Activated CD8-positive, alpha-beta T cell treated with anti-CD3 and anti-CD28 coated beads for 36 hours (primary cell): ENCODE measurements around the gene USH1G. TPM values are rescaled to one million over a fixed set of nuclear protein-coding genes. Genes with fewer than 3 reads are reported as not detected.
A peak's percentile ranks its signal among the peaks of the same experiment; 100 is the strongest.

Source experiments
- ATAC-seq: fragments of 200-7000 bp; cut with Tn5 transposase; one replicate; pipeline ENCODE4 v1.10.0; 2021; ENCODE audit warnings: mild to moderate bottlenecking, moderate library complexity
- CTCF ChIA-PET: fragments of 350-600 bp; sonication (Branson Sonifier 250); formaldehyde crosslinking; loops from one replicate; lab custom pipeline; 2021; ENCODE audit warnings: antibody characterized with exemption; lab: Charles Lee
- POLR2A ChIA-PET: fragments of 350-600 bp; sonication (Branson Sonifier 250); formaldehyde crosslinking; loops from one replicate; lab custom pipeline; 2021; ENCODE audit warnings: antibody characterized with exemption; lab: Charles Lee
- DNase-seq: peaks from one replicate; pipeline ENCODE4 v3.0.0-alpha.2; 2020
- H3K27ac Mint-ChIP-seq: one replicate; pipeline ENCODE4 v1.8.0; 2021; ENCODE audit warnings: mild to moderate bottlenecking, mixed read lengths
- H3K27me3 Mint-ChIP-seq: one replicate; pipeline ENCODE4 v1.8.0; 2021; ENCODE audit warnings: mixed read lengths
- H3K36me3 Mint-ChIP-seq: one replicate; pipeline ENCODE4 v1.8.0; 2021; ENCODE audit warnings: low read depth, mixed read lengths
- H3K4me1 Mint-ChIP-seq: one replicate; pipeline ENCODE4 v1.8.0; 2021; ENCODE audit warnings: low read depth, mixed read lengths
- H3K4me3 Mint-ChIP-seq: one replicate; pipeline ENCODE4 v1.8.0; 2021; ENCODE audit warnings: mild to moderate bottlenecking, moderate library complexity, mixed read lengths
- H3K9me3 Mint-ChIP-seq: one replicate; pipeline ENCODE4 v1.8.0; 2021; ENCODE audit warnings: mixed read lengths
- CTCF ChIP-seq: fragments of 200-600 bp; IDR thresholded peaks from one replicate; pipeline ENCODE4 v1.8.0; 2022; ENCODE audit warnings: antibody characterized with exemption, mild to moderate bottlenecking
- intact Hi-C: fragments of 100-400 bp; cut with micrococcal nuclease; formaldehyde crosslinking; loops from one replicate; pipeline ENCODE4 v1.10.0; 2022
- total RNA-seq, 2 experiments: library from RNA; stranded (reverse); gene quantifications; one replicate each; pipeline ENCODE4 v1.2.3, GENCODE V29; 2021

The USH1G gene
- total RNA-seq, 2 experiments from 2014 or later = not detected

- H3K9me3 Mint-ChIP-seq = no peaks in the 10 kb centered on the region
- ATAC-seq (no peak), DNase-seq (no peak)
- CTCF ChIA-PET = interaction anchor here (1.4 kb wide), 1 partner anchor 23 kb away, joined by 6 read pairs; no protein-coding TSS in a partner anchor
- intact Hi-C loops = no loop called here
- no peaks in the 10 kb centered on the region for H3K4me1 Mint-ChIP-seq
- no peaks in the 10 kb centered on the region for H3K36me3 Mint-ChIP-seq
- POLR2A ChIA-PET = no interaction called here
- no peak for TF ChIP-seq CTCF
- H3K4me3 Mint-ChIP-seq = no peak overlapping the region
- H3K27ac Mint-ChIP-seq = no peak overlapping the region
- H3K27me3 Mint-ChIP-seq = peaks cover 56% of the 10 kb centered on the region
Observed at GRCh38 chr17:74935048-74935447, 12.0 kb upstream of the USH1G start.

GRCh38 chr17:74930535-74931036 is 7.5 kb upstream of the USH1G start:
- no peak for TF ChIP-seq CTCF
- intact Hi-C loops = no loop called here
- no peak overlapping the region for H3K4me3 Mint-ChIP-seq
- DNase-seq = no peak
- POLR2A ChIA-PET = no interaction called here
- no peaks in the 10 kb centered on the region for H3K36me3 Mint-ChIP-seq
- no peaks in the 10 kb centered on the region for H3K9me3 Mint-ChIP-seq
- CTCF ChIA-PET = interaction anchor here (0.8 to 2.1 kb wide), 3 partner anchors 27 to 30 kb away, joined by 3 to 5 read pairs (median 3); no protein-coding TSS in a partner anchor
- ATAC-seq = no peak
- H3K27ac Mint-ChIP-seq = no peak overlapping the region
- peaks cover 39% of the 10 kb centered on the region for H3K27me3 Mint-ChIP-seq
- no peaks in the 10 kb centered on the region for H3K4me1 Mint-ChIP-seq

GRCh38 chr17:74928786-74929185 is 5.7 kb upstream of the USH1G start:
- ChIA-PET CTCF (interaction anchor here (1.5 to 1.7 kb wide), 2 partner anchors 29 to 33 kb away, joined by 5 to 6 read pairs; no protein-coding TSS in a partner anchor), POLR2A (no interaction called here)
- DNase-seq (no peak), ATAC-seq (no peak)
- peaks cover 5% of the 10 kb centered on the region for H3K4me1 Mint-ChIP-seq
- intact Hi-C loops = no loop called here
- no peaks in the 10 kb centered on the region for H3K36me3 Mint-ChIP-seq
- H3K4me3 Mint-ChIP-seq = no peak overlapping the region
- H3K27me3 Mint-ChIP-seq = peaks cover 41% of the 10 kb centered on the region
- no peak for TF ChIP-seq CTCF
- H3K9me3 Mint-ChIP-seq = no peaks in the 10 kb centered on the region
- no peak overlapping the region for H3K27ac Mint-ChIP-seq

GRCh38 chr17:74925242-74925641 is 2.2 kb upstream of the USH1G start:
- ChIA-PET CTCF (interaction anchor here (1.0 to 9.3 kb wide), 4 partner anchors 33 to 74 kb away, joined by 3 to 73 read pairs (median 26); no protein-coding TSS in a partner anchor), POLR2A (interaction anchor here (1.5 kb wide), 1 partner anchor 12 kb away, joined by 3 read pairs; no protein-coding TSS in a partner anchor)
- peaks cover 40% of the 10 kb centered on the region for H3K27me3 Mint-ChIP-seq
- H3K9me3 Mint-ChIP-seq = no peaks in the 10 kb centered on the region
- ATAC-seq = no peak
- DNase-seq = no peak
- H3K4me1 Mint-ChIP-seq = peaks cover 10% of the 10 kb centered on the region
- no peak for TF ChIP-seq CTCF
- no peak overlapping the region for H3K27ac Mint-ChIP-seq
- intact Hi-C loops = no loop called here
- no peaks in the 10 kb centered on the region for H3K36me3 Mint-ChIP-seq
- no peak overlapping the region for H3K4me3 Mint-ChIP-seq

GRCh38 chr17:74924250-74924948 is 1.3 kb upstream of the USH1G start, which contains the start of gene OTOP2:
OTOP2 (plus strand) TSS chr17:74924273; CDS start chr17:74924633, 360 bp downstream.
- no peaks in the 10 kb centered on the region for H3K9me3 Mint-ChIP-seq
- ChIA-PET CTCF (interaction anchor here (0.7 to 9.3 kb wide), 16 partner anchors 10 to 278 kb away, joined by 3 to 73 read pairs (median 4); partner anchors contain the start of genes FADS6 and MRPL58), POLR2A (interaction anchor here (0.8 to 1.5 kb wide), 3 partner anchors 11 to 52 kb away, joined by 3 to 4 read pairs (median 3); partner anchors contain the start of gene FDXR)
- intact Hi-C loops = loop anchor here (5.0 kb wide), 1 partner anchor 33 kb away; no protein-coding TSS in a partner anchor
- H3K36me3 Mint-ChIP-seq = no peaks in the 10 kb centered on the region
- H3K27ac Mint-ChIP-seq = no peak within 1 kb of the TSS
- peak; percentile 25 for ATAC-seq
- no peak for DNase-seq
- TF ChIP-seq CTCF = no peak
- H3K4me1 Mint-ChIP-seq = peaks cover 10% of the 10 kb centered on the region
- peaks cover 40% of the 10 kb centered on the region for H3K27me3 Mint-ChIP-seq
- H3K4me3 Mint-ChIP-seq = no peak within 1 kb of the TSS
